Stimulated activated CD4-positive, alpha-beta T cell treated with anti-CD3 and anti-CD28 coated beads, Interleukin-15, amount 100 ng/mL, for 48 hours (primary cell): ENCODE data around the gene AGAP1.

Experiments
- DNase-seq, 2 donors: peaks; one replicate each; pipeline ENCODE4 v3.0.0-alpha.2; 2020; ENCODE audit warnings: low read depth in 2 of 2

The AGAP1 gene

GRCh38 chr2:235810252-235810651 is 316.4 kb downstream of the AGAP1 start:
- no peak for DNase-seq

DNA sequence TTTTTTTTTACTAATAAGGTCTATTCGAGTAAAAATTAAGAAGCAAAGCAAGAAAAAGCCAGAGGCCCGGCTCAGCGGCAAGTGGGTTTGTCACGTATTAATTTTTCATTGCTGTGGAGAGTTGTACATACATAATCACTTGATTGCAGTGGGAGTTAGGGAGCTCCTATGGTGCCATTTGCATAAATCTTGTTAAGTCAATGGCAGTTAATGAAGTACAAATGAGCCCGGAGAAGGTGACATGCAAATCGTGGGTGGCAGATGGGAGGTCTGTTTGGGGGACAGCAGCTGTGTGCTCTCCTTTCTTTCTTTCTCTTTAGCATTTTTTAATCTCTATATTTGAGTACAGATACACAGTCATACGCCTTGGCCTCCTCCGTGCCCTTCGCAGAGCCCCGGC is 317.0 kb downstream of the AGAP1 start:
- DNase-seq, result no peak

- DNase-seq, result no peak
These were observed 317.8 kb downstream of the AGAP1 start for GRCh38 chr2:235811446-235812184.

DNA sequence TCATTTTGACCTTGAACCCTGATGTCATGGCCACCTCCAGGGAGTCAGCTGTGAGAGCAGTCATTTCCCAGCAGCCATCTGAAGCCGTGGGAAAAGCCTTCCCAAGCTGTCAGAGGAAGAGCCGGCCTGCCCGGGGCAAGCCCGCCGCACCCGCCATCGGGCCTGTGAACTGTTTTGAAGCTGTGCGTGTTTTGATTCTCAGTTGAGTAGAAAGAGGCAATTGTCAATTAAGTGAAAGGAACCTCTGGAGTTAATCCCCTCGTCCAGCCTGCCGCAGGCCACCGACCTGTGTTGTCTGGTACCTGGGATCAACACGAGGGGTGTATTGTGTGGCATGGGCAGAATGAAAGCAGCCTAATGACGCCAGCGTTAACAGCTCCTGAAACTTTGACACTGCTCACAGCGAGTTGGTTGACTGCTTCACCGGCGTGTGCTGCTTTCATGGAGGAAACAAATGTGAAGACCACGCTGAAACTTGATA is 318.4 kb downstream of the AGAP1 start:
- no peak for DNase-seq

- no peak for DNase-seq
These were observed 319.6 kb downstream of the AGAP1 start for GRCh38 chr2:235813398-235813797.

- no peak for DNase-seq
These were observed 326.7 kb downstream of the AGAP1 start for GRCh38 chr2:235820571-235820970.

DNA sequence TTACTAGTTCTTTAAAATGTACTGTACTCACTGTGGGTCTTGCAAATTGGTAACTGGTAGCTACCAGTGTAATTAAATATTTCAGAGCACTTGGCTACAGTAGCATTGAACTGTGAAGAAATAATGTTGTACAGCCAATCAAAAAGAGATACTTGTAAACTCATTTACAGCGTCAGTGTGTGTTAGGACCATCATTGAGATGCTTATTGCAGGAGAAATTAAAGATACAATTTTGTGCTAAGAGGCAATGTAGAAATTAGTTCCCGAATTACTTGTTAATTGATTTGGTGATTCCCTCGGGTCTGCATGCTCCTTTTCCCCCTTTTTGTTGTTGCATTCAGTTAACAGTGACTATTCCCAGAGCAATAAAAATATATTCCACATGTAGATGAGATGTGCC is 330.5 kb downstream of the AGAP1 start:
- no peak for DNase-seq

DNA sequence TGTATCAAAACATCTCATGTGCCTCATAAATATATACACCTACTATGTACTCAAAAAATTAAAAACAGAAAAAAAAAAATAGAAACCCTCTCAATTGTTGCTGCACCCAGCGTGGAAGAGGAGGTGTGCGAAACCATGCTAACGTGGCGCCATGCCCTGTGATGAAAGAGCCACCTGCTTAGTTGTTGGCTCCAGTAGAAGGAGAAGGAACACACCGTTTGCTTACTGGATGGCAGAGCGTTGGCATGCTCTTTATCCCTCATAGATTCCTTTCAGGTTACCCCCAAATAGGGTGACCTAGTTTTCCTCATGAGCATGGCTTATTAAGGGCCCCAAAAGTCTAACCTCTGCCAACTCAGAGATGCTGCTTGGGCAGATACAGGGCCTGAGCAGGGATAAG is 332.1 kb downstream of the AGAP1 start:
- DNase-seq, result no peak

DNA sequence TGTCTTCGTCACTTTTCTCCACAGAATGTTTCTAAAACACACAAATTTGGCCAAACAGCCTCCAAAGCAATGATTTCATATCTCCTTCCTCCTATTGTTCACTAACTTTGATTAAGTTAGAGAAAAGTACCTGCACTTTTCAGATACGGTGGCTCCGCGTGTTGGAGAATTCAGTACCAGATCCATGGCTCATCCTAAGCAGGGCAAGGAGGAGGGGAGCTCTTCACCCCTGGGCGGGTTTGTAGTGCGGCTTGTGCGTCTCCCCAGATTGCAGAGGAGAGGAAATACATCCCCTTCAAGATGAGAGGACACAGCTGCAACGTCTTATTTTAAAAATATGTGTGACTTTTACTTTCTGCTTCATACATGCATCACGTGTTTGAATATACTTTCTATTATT is 333.0 kb downstream of the AGAP1 start:
- no peak for DNase-seq

- no peak for DNase-seq
These were observed 333.7 kb downstream of the AGAP1 start for GRCh38 chr2:235827585-235827992.

GRCh38 chr2:235829726-235830125 is 335.9 kb downstream of the AGAP1 start:
- no peak for DNase-seq

GRCh38 chr2:235831755-235832154 is 337.9 kb downstream of the AGAP1 start:
- DNase-seq, result no peak

DNA sequence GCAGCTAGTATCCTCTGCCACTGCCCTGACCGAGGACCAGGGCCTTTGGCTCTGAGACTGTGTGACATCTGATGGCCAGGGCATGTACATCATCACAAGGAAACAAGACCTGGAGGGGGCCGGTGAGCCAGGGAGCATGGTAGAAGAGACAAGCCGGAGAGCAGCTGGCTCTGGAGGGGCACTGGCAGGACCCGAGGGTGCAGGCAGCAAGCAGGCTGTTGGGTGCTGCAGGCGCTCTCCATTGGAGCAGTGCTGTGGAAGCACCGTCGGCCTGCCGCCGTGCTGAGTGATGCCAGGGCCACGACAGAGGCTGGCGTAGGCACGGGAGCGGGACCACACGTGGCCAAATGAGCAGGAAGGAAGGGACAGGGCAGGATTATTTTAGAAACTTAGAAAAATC is 339.1 kb downstream of the AGAP1 start:
- DNase-seq, result no peak

GRCh38 chr2:235833971-235834620 is 340.3 kb downstream of the AGAP1 start:
- no peak for DNase-seq

GRCh38 chr2:235834781-235835180 is 340.9 kb downstream of the AGAP1 start:
- DNase-seq, result no peak

GRCh38 chr2:235835810-235836209 is 342.0 kb downstream of the AGAP1 start:
- no peak for DNase-seq

DNA sequence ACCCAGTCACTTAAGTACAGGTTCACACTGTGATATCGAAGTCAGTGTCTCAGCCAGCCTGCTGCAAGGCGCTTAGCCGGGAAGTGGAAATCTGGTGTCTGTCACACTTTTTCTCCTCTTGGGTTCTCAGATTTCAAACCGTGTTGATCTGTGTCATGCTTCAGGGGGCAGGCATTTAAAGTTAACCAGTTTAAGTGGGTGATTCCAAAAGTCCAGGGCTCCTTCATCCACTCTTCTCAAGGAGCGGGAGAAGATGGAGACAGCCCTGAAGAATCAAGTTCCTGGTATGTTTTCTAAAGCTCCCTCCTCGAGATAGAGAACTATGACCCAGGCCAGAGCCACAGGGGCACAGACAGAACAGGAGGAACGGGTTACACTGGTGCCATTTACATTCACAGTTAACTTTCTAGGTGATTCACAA is 342.7 kb downstream of the AGAP1 start:
- no peak for DNase-seq

- no peak for DNase-seq
These were observed 345.4 kb downstream of the AGAP1 start for GRCh38 chr2:235839226-235839625.

DNA sequence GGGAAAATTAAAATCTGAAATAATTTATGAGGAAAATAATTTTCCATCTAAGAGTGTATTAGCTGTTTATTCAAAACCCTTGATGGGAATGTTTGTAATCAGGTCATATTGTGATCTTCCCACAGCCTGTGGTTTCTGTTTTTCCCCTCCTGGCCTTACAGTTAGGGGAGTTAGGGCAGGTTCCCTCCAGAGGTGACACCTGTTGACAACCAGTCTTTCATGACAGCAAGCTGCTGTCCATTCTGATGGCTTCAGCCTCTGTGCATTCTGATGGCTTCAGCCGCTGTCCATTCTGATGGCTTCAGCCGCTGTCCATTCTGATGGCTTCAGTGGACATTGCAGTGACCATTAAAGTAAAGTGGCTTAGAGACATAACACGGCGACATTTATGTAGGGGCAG is 346.1 kb downstream of the AGAP1 start:
- no peak for DNase-seq

GRCh38 chr2:235841863-235842262 is 348.0 kb downstream of the AGAP1 start:
- DNase-seq, result no peak

DNA sequence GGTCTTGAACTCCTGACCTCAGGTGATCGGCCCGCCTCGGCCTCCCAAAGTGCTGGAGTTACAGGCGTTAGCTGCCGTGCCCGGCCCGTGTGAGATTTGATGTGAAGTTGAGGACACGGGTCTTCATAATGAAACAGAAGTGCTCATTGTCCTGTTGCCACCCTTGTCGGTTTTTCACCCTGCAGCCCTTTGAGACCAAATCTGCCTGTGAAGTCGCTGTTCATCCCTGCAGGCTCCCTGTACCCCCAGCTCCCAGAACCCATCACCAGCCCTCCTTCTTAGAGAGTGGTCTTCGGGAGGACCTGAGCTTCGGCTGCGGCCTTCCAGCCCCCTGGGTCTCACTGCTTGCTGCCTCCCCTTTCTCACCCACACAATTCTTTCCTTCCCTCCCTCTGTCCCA is 349.1 kb downstream of the AGAP1 start:
- no peak for DNase-seq

DNA sequence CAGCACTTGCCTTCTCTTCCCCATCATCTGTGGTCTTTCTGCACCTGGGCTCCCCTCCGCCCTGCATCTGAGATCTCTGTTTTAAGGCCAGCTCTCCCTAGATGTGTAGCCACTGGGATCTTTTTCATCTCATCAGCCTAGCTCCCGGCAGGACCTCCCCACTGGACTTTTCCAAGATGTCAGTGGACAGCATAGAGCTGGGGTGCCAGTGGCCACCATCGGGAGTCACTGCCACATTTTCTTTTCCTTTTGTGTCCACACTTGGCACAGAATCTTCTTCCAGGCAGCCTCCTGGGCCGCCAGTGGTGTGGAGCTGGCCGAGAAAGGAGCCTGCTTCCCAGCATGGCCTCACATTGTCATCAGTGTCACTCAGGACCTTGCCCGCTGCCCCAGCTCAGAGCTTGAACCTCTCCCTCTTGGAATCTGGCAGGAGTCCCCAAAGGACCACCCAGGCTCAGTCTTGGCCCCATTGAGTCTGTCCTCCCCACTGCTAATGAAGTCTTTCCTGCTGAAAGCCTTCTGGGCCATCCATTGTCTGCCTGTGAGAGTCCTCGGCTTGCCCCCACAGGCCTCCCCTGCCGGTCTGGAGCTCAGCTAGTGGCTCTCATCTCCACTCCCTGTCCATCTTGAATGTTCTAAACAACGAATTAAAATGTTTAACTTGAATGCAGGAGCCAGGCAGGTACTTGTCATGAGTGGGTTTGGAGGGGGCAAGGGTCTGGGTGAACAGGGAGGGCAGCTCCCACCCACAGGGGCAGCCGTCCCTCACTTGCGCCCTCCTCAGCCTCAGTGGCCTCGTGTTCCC is 349.9 kb downstream of the AGAP1 start:
- no peak for DNase-seq

- DNase-seq, result no peak
These were observed 350.7 kb downstream of the AGAP1 start for GRCh38 chr2:235844561-235844960.
